ENCODE data around the gene SPIC.

DNA sequence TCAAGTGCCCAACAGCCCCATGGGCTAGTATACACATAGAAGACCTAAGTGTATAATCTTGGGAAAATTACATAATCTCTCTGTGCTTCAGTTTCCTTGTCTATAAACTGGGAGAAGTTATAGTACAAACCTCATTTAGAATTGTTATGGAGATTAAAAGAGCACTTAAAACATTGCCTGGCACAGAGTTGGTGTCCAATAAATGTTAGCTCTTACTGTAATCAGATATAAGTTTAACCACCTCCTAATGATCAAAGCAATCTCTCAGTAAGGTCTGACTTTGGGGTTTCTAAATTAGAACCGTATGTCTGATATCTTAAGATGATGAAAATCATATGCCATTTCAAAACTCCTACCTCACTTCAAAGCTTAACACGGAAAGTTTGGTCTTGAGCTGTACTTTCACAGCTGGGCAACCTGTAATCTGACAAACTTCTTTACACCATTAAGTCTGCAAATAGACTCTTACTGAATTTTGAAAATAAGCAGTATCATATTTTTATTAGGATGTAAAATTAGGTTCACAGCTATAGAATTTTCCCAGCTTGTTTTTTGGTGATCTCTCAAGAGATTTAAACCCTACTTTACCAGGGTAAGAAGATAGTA is 61.0 kb downstream of the SPIC start:
- TF ChIP-seq TAF1 (IDR thresholded peaks at IDR 0.05; ENCODE audit: low read depth, low read length) (no peak), POLR2A (IDR thresholded peaks at IDR 0.05; ENCODE audit: low read depth, low read length) (no peak), SPI1 (IDR thresholded peaks at IDR 0.05; ENCODE audit: low read depth, low read length) (no peak), POLR2AphosphoS5 (IDR thresholded peaks at IDR 0.05; ENCODE audit: low read depth, low read length) (no peak)
